H9 (cell line): ENCODE data around the gene CDKN2D. TPM values are rescaled to one million over a fixed set of nuclear protein-coding genes. Genes with fewer than 3 reads are reported as not detected.

Experiments
- DNase-seq: peaks from one replicate; pipeline ENCODE4 v3.0.0-alpha.2; 2017
- H2AFZ ChIP-seq: one replicate; pipeline ENCODE4 v1.6.1; 2013; ENCODE audit warnings: mild to moderate bottlenecking, low read length, control low read depth, moderate library complexity
- H2AK5ac ChIP-seq: 2 replicates; pipeline ENCODE4 v1.6.1; 2013; ENCODE audit warnings: low read length, control low read depth, mixed read lengths; ENCODE audit not compliant: insufficient read length
- H2BK120ac ChIP-seq: one replicate; pipeline ENCODE4 v1.6.1; 2013; ENCODE audit warnings: low read depth, mild to moderate bottlenecking, low read length, control low read depth, inconsistent platforms; ENCODE audit not compliant: poor library complexity, severe bottlenecking
- H2BK12ac ChIP-seq: 2 replicates; pipeline ENCODE4 v1.6.1; 2013; ENCODE audit warnings: low read length, control low read depth, mixed read lengths, low read depth; ENCODE audit not compliant: insufficient read length
- H2BK15ac ChIP-seq: 2 replicates; pipeline ENCODE4 v1.6.1; 2013; ENCODE audit warnings: low read depth, low read length, control low read depth
- H2BK20ac ChIP-seq: one replicate; pipeline ENCODE4 v1.6.1; 2013; ENCODE audit warnings: low read depth, mild to moderate bottlenecking, low read length, control low read depth, inconsistent platforms; ENCODE audit not compliant: poor library complexity, severe bottlenecking
- H2BK5ac ChIP-seq: 2 replicates; pipeline ENCODE4 v1.6.1; 2013; ENCODE audit warnings: low read length, control low read depth, mixed read lengths; ENCODE audit not compliant: insufficient read length
- H3K14ac ChIP-seq: 2 replicates; pipeline ENCODE4 v1.6.1; 2013; ENCODE audit warnings: low read length, control low read depth; ENCODE audit not compliant: insufficient read depth
- H3K18ac ChIP-seq: 2 replicates; pipeline ENCODE4 v1.6.1; 2013; ENCODE audit warnings: low read depth, mild to moderate bottlenecking, mixed read lengths, low read length, control low read depth; ENCODE audit not compliant: insufficient read length
- H3K23ac ChIP-seq: 2 replicates; pipeline ENCODE4 v1.6.1; 2013; ENCODE audit warnings: low read length, control low read depth, mixed read lengths, low read depth; ENCODE audit not compliant: insufficient read length
- H3K23me2 ChIP-seq: 2 replicates; pipeline ENCODE4 v1.6.1; 2013; ENCODE audit warnings: low read depth, mild to moderate bottlenecking, mixed read lengths, low read length, control low read depth; ENCODE audit not compliant: insufficient read length, poor library complexity, severe bottlenecking
- H3K27ac ChIP-seq: 2 replicates; pipeline ENCODE4 v1.5.1; 2013; ENCODE audit warnings: low read length, control low read depth, mixed read lengths, low read depth; ENCODE audit not compliant: insufficient read length
- H3K27me3 ChIP-seq: 2 replicates; pipeline ENCODE4 v1.6.1; 2013; ENCODE audit warnings: low read length, control low read depth, inconsistent platforms; ENCODE audit not compliant: insufficient read depth
- H3K4ac ChIP-seq: 2 replicates; pipeline ENCODE4 v1.6.1; 2013; ENCODE audit warnings: low read depth, mild to moderate bottlenecking, control low read depth, inconsistent platforms, low read length, moderate library complexity
- H3K4me1 ChIP-seq: 2 replicates; pipeline ENCODE4 v1.6.1; 2013; ENCODE audit warnings: low read length, control low read depth, inconsistent platforms; ENCODE audit not compliant: insufficient read depth
- H3K4me2 ChIP-seq: 2 replicates; pipeline ENCODE4 v1.6.1; 2013; ENCODE audit warnings: low read length, control low read depth, mixed read lengths; ENCODE audit not compliant: insufficient read length, insufficient read depth
- H3K56ac ChIP-seq: 2 replicates; pipeline ENCODE4 v1.6.1; 2013; ENCODE audit warnings: low read depth, mild to moderate bottlenecking, mixed read lengths, low read length, control low read depth; ENCODE audit not compliant: insufficient read length
- H3K79me1 ChIP-seq: 2 replicates; pipeline ENCODE4 v1.6.1; 2013; ENCODE audit warnings: low read depth, mild to moderate bottlenecking, moderate library complexity, low read length, control low read depth, inconsistent platforms; ENCODE audit not compliant: insufficient read depth, poor library complexity, severe bottlenecking
- H3K79me2 ChIP-seq: 2 replicates; pipeline ENCODE4 v1.6.1; 2013; ENCODE audit warnings: low read length, control low read depth, inconsistent platforms; ENCODE audit not compliant: insufficient read depth
- H3K9ac ChIP-seq: 2 replicates; pipeline ENCODE4 v1.6.1; 2013; ENCODE audit warnings: low read length, control low read depth, mixed read lengths; ENCODE audit not compliant: insufficient read length; ENCODE audit errors: extremely low read depth
- H3K9me3 ChIP-seq: one replicate; pipeline ENCODE4 v1.6.1; 2013; ENCODE audit warnings: low read depth, low read length, inconsistent platforms; ENCODE audit not compliant: control insufficient read depth
- H3T11ph ChIP-seq: one replicate; pipeline ENCODE4 v1.6.1; 2013; ENCODE audit warnings: mild to moderate bottlenecking, low read length, control low read depth, inconsistent platforms
- H4K20me1 ChIP-seq: one replicate; pipeline ENCODE4 v1.6.1; 2013; ENCODE audit not compliant: control insufficient read depth, insufficient read length, insufficient read depth
- H4K5ac ChIP-seq: 2 replicates; pipeline ENCODE4 v1.6.1; 2013; ENCODE audit warnings: low read depth, mild to moderate bottlenecking, mixed read lengths, low read length, control low read depth; ENCODE audit not compliant: insufficient read length
- H4K8ac ChIP-seq: replicated peaks from 2 replicates; pipeline ENCODE4 v1.6.1; 2013; ENCODE audit warnings: low read length, control low read depth, mixed read lengths, low read depth; ENCODE audit not compliant: insufficient read length
- H4K91ac ChIP-seq: 2 replicates; pipeline ENCODE4 v1.6.1; 2013; ENCODE audit warnings: low read depth, mild to moderate bottlenecking, moderate library complexity, mixed read lengths, low read length, control low read depth; ENCODE audit not compliant: insufficient read length
- H3K27ac Mint-ChIP-seq, 3 experiments: 2 replicates in 2 of 3; 3 replicates in 1 of 3; pipeline ENCODE4 v1.8.0; 2020 to 2021; ENCODE audit warnings: mixed read lengths in 3 of 3, mild to moderate bottlenecking in 1 of 3, moderate library complexity in 1 of 3
- H3K27me3 Mint-ChIP-seq: 2 replicates; pipeline ENCODE4 v1.8.0; 2021; ENCODE audit warnings: low read depth, mild to moderate bottlenecking, moderate library complexity, mixed read lengths
- H3K36me3 Mint-ChIP-seq, 3 experiments: 2 replicates in 2 of 3; 3 replicates in 1 of 3; pipeline ENCODE4 v1.8.0; 2020 to 2021; ENCODE audit warnings: low read depth in 3 of 3, mixed read lengths in 3 of 3; ENCODE audit not compliant: insufficient read depth in 1 of 3
- H3K4me1 Mint-ChIP-seq, 2 experiments: 2 replicates each; pipeline ENCODE4 v1.8.0; 2020; ENCODE audit warnings: mixed read lengths in 2 of 2
- H3K4me3 Mint-ChIP-seq, 2 experiments: 2 replicates in 1 of 2; 3 replicates in 1 of 2; pipeline ENCODE4 v1.8.0; 2020 to 2021; ENCODE audit warnings: mild to moderate bottlenecking in 2 of 2, mixed read lengths in 2 of 2, moderate library complexity in 1 of 2
- H3K9me3 Mint-ChIP-seq, 2 experiments: 2 replicates in 1 of 2; 3 replicates in 1 of 2; pipeline ENCODE4 v1.8.0; 2020; ENCODE audit warnings: mild to moderate bottlenecking in 2 of 2, mixed read lengths in 2 of 2, moderate library complexity in 1 of 2
- WGBS: extraction: QIAGEN DNeasy Blood & Tissue Kit; methylation state at CpG from one replicate; pipeline ENCODE4 v1.1.7; 2013; ENCODE audit warnings: missing lambda C conversion rate, low lambda C conversion rate, mixed read lengths; ENCODE audit not compliant: insufficient read length; ENCODE audit errors: extremely low coverage; 5-methylcytosine and 5-hydroxymethylcytosine counted together
- total RNA-seq: library from RNA; stranded (reverse); gene quantifications from 2 replicates; pipeline ENCODE4 v1.2.1, GENCODE V29; 2021
- TF ChIP-seq, protein P1 (sequence below): fragments of 200-600 bp; sonication (generic); conservative IDR thresholded peaks from 3 replicates; pipeline ENCODE4 v1.8.0; 2021; ENCODE audit warnings: antibody characterized with exemption, mild to moderate bottlenecking

The CDKN2D gene
- total RNA-seq, 1 experiment from 2014 or later: 2.8 TPM

GRCh38 chr19:10583036-10583776 is 14.4 kb upstream of the CDKN2D start:
- peaks cover 5% of the 10 kb centered on the region; the same call in 1 of the 2 replicates for H3K27me3 Mint-ChIP-seq
- Histone ChIP-seq H3K9ac (no peak overlapping the region), H3K9me3 (no peaks in the 10 kb centered on the region), H3K4me1 (no peaks in the 10 kb centered on the region), H3K23ac (no peak overlapping the region), H2BK20ac (no peak overlapping the region), H3K27me3 (no peaks in the 10 kb centered on the region), H3K79me1 (peaks cover 2% of the 10 kb centered on the region), H3K23me2 (no peaks in the 10 kb centered on the region), H3K4ac (no peak overlapping the region), H4K8ac (no peak overlapping the region), H2BK12ac (no peak overlapping the region), H3T11ph (no peak overlapping the region), H4K5ac (no peak overlapping the region), H2AFZ (no peak overlapping the region), H4K91ac (no peak overlapping the region), H2AK5ac (no peak overlapping the region), H3K27ac (no peak overlapping the region), H4K20me1 (no peaks in the 10 kb centered on the region), H3K4me2 (no peak overlapping the region), H2BK120ac (no peak overlapping the region), H3K56ac (no peak overlapping the region), H3K14ac (no peak overlapping the region), H3K79me2 (no peaks in the 10 kb centered on the region), H2BK15ac (no peak overlapping the region), H3K18ac (no peak overlapping the region), H2BK5ac (no peak overlapping the region)
- no peak overlapping the region for H3K4me3 Mint-ChIP-seq
- WGBS: no CpG with 5 or more reads among the region's 9 CpGs
- no peaks in the 10 kb centered on the region for H3K9me3 Mint-ChIP-seq
- H3K4me1 Mint-ChIP-seq: peaks cover 12 to 25% of the 10 kb centered on the region in 2 experiments
- H3K36me3 Mint-ChIP-seq: peaks cover 12 to 54% (median 54%) of the 10 kb centered on the region in 3 experiments
- no peak for DNase-seq
- H3K27ac Mint-ChIP-seq: no peak overlapping the region
- TF ChIP-seq, protein P1, sequence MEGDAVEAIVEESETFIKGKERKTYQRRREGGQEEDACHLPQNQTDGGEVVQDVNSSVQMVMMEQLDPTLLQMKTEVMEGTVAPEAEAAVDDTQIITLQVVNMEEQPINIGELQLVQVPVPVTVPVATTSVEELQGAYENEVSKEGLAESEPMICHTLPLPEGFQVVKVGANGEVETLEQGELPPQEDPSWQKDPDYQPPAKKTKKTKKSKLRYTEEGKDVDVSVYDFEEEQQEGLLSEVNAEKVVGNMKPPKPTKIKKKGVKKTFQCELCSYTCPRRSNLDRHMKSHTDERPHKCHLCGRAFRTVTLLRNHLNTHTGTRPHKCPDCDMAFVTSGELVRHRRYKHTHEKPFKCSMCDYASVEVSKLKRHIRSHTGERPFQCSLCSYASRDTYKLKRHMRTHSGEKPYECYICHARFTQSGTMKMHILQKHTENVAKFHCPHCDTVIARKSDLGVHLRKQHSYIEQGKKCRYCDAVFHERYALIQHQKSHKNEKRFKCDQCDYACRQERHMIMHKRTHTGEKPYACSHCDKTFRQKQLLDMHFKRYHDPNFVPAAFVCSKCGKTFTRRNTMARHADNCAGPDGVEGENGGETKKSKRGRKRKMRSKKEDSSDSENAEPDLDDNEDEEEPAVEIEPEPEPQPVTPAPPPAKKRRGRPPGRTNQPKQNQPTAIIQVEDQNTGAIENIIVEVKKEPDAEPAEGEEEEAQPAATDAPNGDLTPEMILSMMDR: no peak
